T47D (cell line): Measurements from ENCODE around the gene CLCA1.

Experiments used
- DNase-seq, 2 experiments: peaks; one replicate each; pipeline versions ENCODE4 v3.0.0 to v3.0.0-alpha.2; 2011 to 2012; ENCODE audit warnings: low read depth in 1 of 2, low spot score in 1 of 2
- JUND ChIP-seq: IDR thresholded peaks from 2 replicates; pipeline ENCODE4 v1.6.1; 2012; ENCODE audit warnings: low read depth
- in situ Hi-C: cut with HindIII; loops from 2 replicates; pipeline ENCODE4 v1.10.0; 2016; ENCODE audit warnings: low sequenced_read_pairs, low pct_unique_long_range_greater_than_20kb

Gene CLCA1

GRCh38 chr1:86470859-86471258 is 2.1 kb downstream of the CLCA1 start:
- no peak for DNase-seq
- TF ChIP-seq JUND: no peak
- in situ Hi-C loops: no loop called here

GRCh38 chr1:86471291-86471690 is 2.6 kb downstream of the CLCA1 start:
- DNase-seq: no peak
- in situ Hi-C loops: no loop called here
- TF ChIP-seq JUND: no peak

GRCh38 chr1:86472152-86472551 is 3.4 kb downstream of the CLCA1 start:
- no peak for TF ChIP-seq JUND
- DNase-seq: no peak
- in situ Hi-C loops: no loop called here

GRCh38 chr1:86472767-86473166 is 4.0 kb downstream of the CLCA1 start:
- in situ Hi-C loops: no loop called here
- no peak for TF ChIP-seq JUND
- DNase-seq: no peak

GRCh38 chr1:86477256-86477655 is 8.5 kb downstream of the CLCA1 start:
- in situ Hi-C loops: no loop called here
- no peak for TF ChIP-seq JUND
- no peak for DNase-seq

GRCh38 chr1:86477682-86478081 is 9.0 kb downstream of the CLCA1 start:
- in situ Hi-C loops: no loop called here
- DNase-seq: no peak

GRCh38 chr1:86478416-86479156 is 9.9 kb downstream of the CLCA1 start:
- in situ Hi-C loops: no loop called here
- no peak for DNase-seq
- TF ChIP-seq JUND: no peak

More at GRCh38 chr1:86477682-86478081, 9.0 kb downstream of the CLCA1 start:
- TF ChIP-seq JUND: no peak

GRCh38 chr1:86481966-86482365 is 13.2 kb downstream of the CLCA1 start:
- no peak for DNase-seq
- in situ Hi-C loops: no loop called here
- no peak for TF ChIP-seq JUND

GRCh38 chr1:86487131-86487810 is 18.5 kb downstream of the CLCA1 start:
- in situ Hi-C loops: no loop called here
- DNase-seq: no peak
- TF ChIP-seq JUND: no peak

- in situ Hi-C loops: no loop called here
- DNase-seq: no peak
Measured at GRCh38 chr1:86487811-86488141, 19.0 kb downstream of the CLCA1 start.

GRCh38 chr1:86489242-86489878 is 20.6 kb downstream of the CLCA1 start:
- in situ Hi-C loops: no loop called here
- DNase-seq: no peak
- no peak for TF ChIP-seq JUND

More at GRCh38 chr1:86487811-86488141, 19.0 kb downstream of the CLCA1 start:
- no peak for TF ChIP-seq JUND

- no peak for TF ChIP-seq JUND
- DNase-seq: no peak
- in situ Hi-C loops: no loop called here
Measured at GRCh38 chr1:86491171-86491950, 22.6 kb downstream of the CLCA1 start.
